Liver (tissue), 9 donors: ENCODE results near the gene PHTF2. TPM values are rescaled to one million over a fixed set of nuclear protein-coding genes. Genes with fewer than 3 reads are reported as not detected.

Experiments
- DNase-seq: peaks from one replicate; pipeline ENCODE4 v3.0.0-alpha.2; 2017; ENCODE audit warnings: low spot score
- H3K27ac ChIP-seq, 2 donors: one replicate each; pipeline ENCODE4 v1.7.0; 2013; ENCODE audit warnings: inconsistent platforms in 2 of 2, low read length in 2 of 2, control low read depth in 1 of 2, low read depth in 1 of 2, mild to moderate bottlenecking in 1 of 2
- H3K27me3 ChIP-seq, 4 donors: one replicate each; pipeline versions ENCODE4 v1.6.1 to v1.7.0; 2013; ENCODE audit warnings: low read length in 3 of 4, inconsistent platforms in 1 of 4, mild to moderate bottlenecking in 1 of 4, moderate library complexity in 1 of 4; ENCODE audit not compliant: control insufficient read depth in 4 of 4, insufficient read depth in 4 of 4
- H3K36me3 ChIP-seq, 4 donors: one replicate each; pipeline versions ENCODE4 v1.6.1 to v1.7.0; 2013; ENCODE audit warnings: low read length in 3 of 4, mild to moderate bottlenecking in 3 of 4, low read depth in 1 of 4, moderate library complexity in 1 of 4; ENCODE audit not compliant: control insufficient read depth in 4 of 4, insufficient read depth in 3 of 4
- H3K4me1 ChIP-seq, 4 donors: one replicate each; pipeline versions ENCODE4 v1.6.1 to v1.7.0; 2013; ENCODE audit warnings: low read length in 3 of 4, mild to moderate bottlenecking in 3 of 4, moderate library complexity in 1 of 4; ENCODE audit not compliant: control insufficient read depth in 4 of 4, insufficient read depth in 4 of 4
- H3K4me3 ChIP-seq, 3 donors: one replicate each; pipeline versions ENCODE4 v1.6.1 to v1.7.0; 2013; ENCODE audit warnings: low read length in 3 of 3, control low read depth in 1 of 3, low read depth in 1 of 3, mild to moderate bottlenecking in 1 of 3
- H3K9ac ChIP-seq, 2 donors: one replicate each; pipeline ENCODE4 v1.7.0; 2013; ENCODE audit warnings: low read length in 2 of 2, mild to moderate bottlenecking in 2 of 2, moderate library complexity in 2 of 2, control low read depth in 1 of 2, low read depth in 1 of 2
- H3K9me3 ChIP-seq, 4 donors: one replicate each; pipeline versions ENCODE4 v1.6.1 to v1.7.0; 2013; ENCODE audit warnings: low read length in 3 of 4; ENCODE audit not compliant: control insufficient read depth in 4 of 4
- EGR1 ChIP-seq, 2 donors: IDR thresholded peaks; 2 replicates each; pipeline ENCODE4 v1.6.1; 2016 to 2018; ENCODE audit warnings: antibody characterized with exemption in 2 of 2, low read depth in 2 of 2
- FOXA1 ChIP-seq: IDR thresholded peaks from 2 replicates; pipeline ENCODE4 v1.6.1; 2016; ENCODE audit warnings: antibody characterized with exemption
- FOXA2 ChIP-seq: IDR thresholded peaks from 2 replicates; pipeline ENCODE4 v1.6.1; 2016; ENCODE audit warnings: antibody characterized with exemption
- GABPA ChIP-seq, 2 donors: IDR thresholded peaks in 1 of 2; conservative IDR thresholded peaks in 1 of 2; 2 replicates each; pipeline ENCODE4 v1.6.1; 2016; ENCODE audit warnings: antibody characterized with exemption in 2 of 2, mild to moderate bottlenecking in 1 of 2, moderate library complexity in 1 of 2
- HNF4A ChIP-seq, 2 donors: conservative IDR thresholded peaks; 2 replicates each; pipeline ENCODE4 v1.6.1; 2016; ENCODE audit warnings: antibody characterized with exemption in 2 of 2, mild to moderate bottlenecking in 2 of 2
- JUND ChIP-seq, 2 donors: IDR thresholded peaks; 2 replicates each; pipeline ENCODE4 v1.6.1; 2016; ENCODE audit warnings: antibody characterized with exemption in 2 of 2
- NR2F2 ChIP-seq: IDR thresholded peaks from 2 replicates; pipeline ENCODE4 v1.6.1; 2016; ENCODE audit warnings: antibody characterized with exemption
- RAD21 ChIP-seq, 2 donors: IDR thresholded peaks; 2 replicates each; pipeline ENCODE4 v1.6.1; 2016; ENCODE audit warnings: antibody characterized with exemption in 2 of 2, mild to moderate bottlenecking in 2 of 2
- RXRA ChIP-seq, 2 donors: IDR thresholded peaks; 2 replicates each; pipeline ENCODE4 v1.6.1; 2017 to 2018; ENCODE audit warnings: antibody characterized with exemption in 2 of 2, mild to moderate bottlenecking in 1 of 2
- SP1 ChIP-seq: IDR thresholded peaks from 2 replicates; pipeline ENCODE4 v1.6.1; 2018; ENCODE audit warnings: antibody characterized with exemption, mild to moderate bottlenecking
- TAF1 ChIP-seq: conservative IDR thresholded peaks from 2 replicates; pipeline ENCODE4 v1.6.1; 2016; ENCODE audit warnings: antibody characterized with exemption, mild to moderate bottlenecking
- YY1 ChIP-seq: IDR thresholded peaks from 2 replicates; pipeline ENCODE4 v1.6.1; 2016; ENCODE audit warnings: antibody characterized with exemption, mild to moderate bottlenecking
- WGBS: extraction: QIAGEN DNeasy Blood & Tissue Kit; methylation state at CpG from one replicate; pipeline ENCODE4 v1.1.7; 2013; 5-methylcytosine and 5-hydroxymethylcytosine counted together
- polyA plus RNA-seq, 2 donors: library from polyadenylated mRNA; stranded (reverse) in 1 of 2; unstranded in 1 of 2; fragments of 200-250 nt in 1 of 2; fragments of >200 nt in 1 of 2; fragmentation: Nextera tagmentation in 1 of 2; extraction: Ambion mirVana in 1 of 2; gene quantifications; one replicate each; pipeline versions ENCODE4 v1.2.1 to v1.2.3, GENCODE V29; 2013 to 2015
- total RNA-seq, 2 donors: library from RNA; depleted of rRNA; stranded (reverse); fragments of >200 nt; gene quantifications; one replicate each; pipeline ENCODE4 v1.2.3, GENCODE V29; 2014
- TF ChIP-seq, protein P1 (sequence below): IDR thresholded peaks from 2 replicates; pipeline ENCODE4 v1.6.1; 2016; ENCODE audit warnings: antibody characterized with exemption
- TF ChIP-seq, protein P2 (sequence below): IDR thresholded peaks from 2 replicates; pipeline ENCODE4 v1.6.1; 2016; ENCODE audit warnings: antibody characterized with exemption
- TF ChIP-seq, protein P3 (sequence below): IDR thresholded peaks from 2 replicates; pipeline ENCODE4 v1.6.1; 2016; ENCODE audit warnings: antibody characterized with exemption
- TF ChIP-seq, protein P4 (sequence below): IDR thresholded peaks from 2 replicates; pipeline ENCODE4 v1.6.1; 2016; ENCODE audit warnings: antibody characterized with exemption, mild to moderate bottlenecking
- TF ChIP-seq, protein P5 (sequence below): fragments of 150-350 bp; IDR thresholded peaks from 2 replicates; pipeline ENCODE4 v1.5.1; 2017; ENCODE audit warnings: improper control_type of control experiment, low read depth, low read length; ENCODE audit not compliant: missing input control
- donor health status: healthy.
- donor health status: healthy.
- donor health status: healthy.
- donor health status: healthy.
- donor health status: healthy.

PHTF2 gene
- total and polyA plus RNA-seq, 4 donors: 2.2 to 7.3 (median 4.7) TPM

DNA sequence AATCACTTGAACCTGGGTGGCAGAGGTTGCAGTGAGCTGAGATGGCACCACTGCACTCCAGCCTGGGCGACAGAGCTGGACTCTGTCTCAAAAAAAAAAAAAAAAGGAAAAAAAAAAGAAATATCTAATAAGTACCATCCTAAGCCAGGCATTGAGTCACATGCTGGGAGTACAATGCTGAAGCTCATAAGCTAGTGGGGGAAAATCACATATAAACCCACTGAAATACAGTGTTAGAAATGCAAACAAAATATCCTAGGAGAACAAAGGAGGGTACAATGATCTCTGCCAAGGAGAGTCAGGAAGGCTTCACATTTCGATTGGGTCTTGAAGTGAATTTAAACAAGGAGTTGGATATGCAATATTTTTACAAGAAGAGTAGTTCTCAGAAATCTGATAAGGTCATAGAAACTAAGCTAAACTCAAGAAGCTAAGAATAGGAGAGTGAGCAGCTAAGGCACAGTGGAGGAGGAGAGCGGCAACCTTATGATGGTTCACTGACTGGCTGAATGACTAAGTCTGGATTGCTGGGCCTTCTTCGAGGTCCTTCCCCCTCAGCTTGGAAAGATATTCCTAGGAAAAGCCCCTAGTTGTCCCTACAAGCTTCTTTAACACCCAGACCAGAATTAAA lies 115.5 kb downstream of the PHTF2 start:
- H3K4me1 ChIP-seq: no peaks in the 10 kb centered on the region
- no peaks in the 10 kb centered on the region for H3K36me3 ChIP-seq
- 95% methylated on average over 4 of the region's 4 CpGs for WGBS
- H3K4me3 ChIP-seq: no peak overlapping the region
- H3K27me3 ChIP-seq: no peaks in the 10 kb centered on the region
- no peaks in the 10 kb centered on the region for H3K9me3 ChIP-seq
- no peak overlapping the region for H3K9ac ChIP-seq
- no peak overlapping the region for H3K27ac ChIP-seq
- no peak for DNase-seq
- TF ChIP-seq FOXA1 (no peak), NR2F2 (no peak), RAD21 (IDR thresholded peaks at IDR 0.05) (no peak), HNF4A (conservative IDR thresholded peaks at IDR 0.05) (no peak), GABPA (IDR thresholded peaks at IDR 0.05 in 1 of 2, conservative IDR thresholded peaks at IDR 0.05 in 1 of 2) (no peak), SP1 (no peak), EGR1 (IDR thresholded peaks at IDR 0.05; ENCODE audit: low read depth in 2 of 2) (no peak), JUND (IDR thresholded peaks at IDR 0.05) (no peak), FOXA2 (no peak), YY1 (no peak), RXRA (IDR thresholded peaks at IDR 0.05) (no peak), TAF1 (no peak)
- TF ChIP-seq, protein P1, sequence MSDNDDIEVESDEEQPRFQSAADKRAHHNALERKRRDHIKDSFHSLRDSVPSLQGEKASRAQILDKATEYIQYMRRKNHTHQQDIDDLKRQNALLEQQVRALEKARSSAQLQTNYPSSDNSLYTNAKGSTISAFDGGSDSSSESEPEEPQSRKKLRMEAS: no peak
- TF ChIP-seq, protein P2, sequence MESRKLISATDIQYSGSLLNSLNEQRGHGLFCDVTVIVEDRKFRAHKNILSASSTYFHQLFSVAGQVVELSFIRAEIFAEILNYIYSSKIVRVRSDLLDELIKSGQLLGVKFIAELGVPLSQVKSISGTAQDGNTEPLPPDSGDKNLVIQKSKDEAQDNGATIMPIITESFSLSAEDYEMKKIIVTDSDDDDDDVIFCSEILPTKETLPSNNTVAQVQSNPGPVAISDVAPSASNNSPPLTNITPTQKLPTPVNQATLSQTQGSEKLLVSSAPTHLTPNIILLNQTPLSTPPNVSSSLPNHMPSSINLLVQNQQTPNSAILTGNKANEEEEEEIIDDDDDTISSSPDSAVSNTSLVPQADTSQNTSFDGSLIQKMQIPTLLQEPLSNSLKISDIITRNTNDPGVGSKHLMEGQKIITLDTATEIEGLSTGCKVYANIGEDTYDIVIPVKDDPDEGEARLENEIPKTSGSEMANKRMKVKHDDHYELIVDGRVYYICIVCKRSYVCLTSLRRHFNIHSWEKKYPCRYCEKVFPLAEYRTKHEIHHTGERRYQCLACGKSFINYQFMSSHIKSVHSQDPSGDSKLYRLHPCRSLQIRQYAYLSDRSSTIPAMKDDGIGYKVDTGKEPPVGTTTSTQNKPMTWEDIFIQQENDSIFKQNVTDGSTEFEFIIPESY: no peak
- TF ChIP-seq, protein P3, sequence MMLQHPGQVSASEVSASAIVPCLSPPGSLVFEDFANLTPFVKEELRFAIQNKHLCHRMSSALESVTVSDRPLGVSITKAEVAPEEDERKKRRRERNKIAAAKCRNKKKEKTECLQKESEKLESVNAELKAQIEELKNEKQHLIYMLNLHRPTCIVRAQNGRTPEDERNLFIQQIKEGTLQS: no peak
- TF ChIP-seq, protein P4, sequence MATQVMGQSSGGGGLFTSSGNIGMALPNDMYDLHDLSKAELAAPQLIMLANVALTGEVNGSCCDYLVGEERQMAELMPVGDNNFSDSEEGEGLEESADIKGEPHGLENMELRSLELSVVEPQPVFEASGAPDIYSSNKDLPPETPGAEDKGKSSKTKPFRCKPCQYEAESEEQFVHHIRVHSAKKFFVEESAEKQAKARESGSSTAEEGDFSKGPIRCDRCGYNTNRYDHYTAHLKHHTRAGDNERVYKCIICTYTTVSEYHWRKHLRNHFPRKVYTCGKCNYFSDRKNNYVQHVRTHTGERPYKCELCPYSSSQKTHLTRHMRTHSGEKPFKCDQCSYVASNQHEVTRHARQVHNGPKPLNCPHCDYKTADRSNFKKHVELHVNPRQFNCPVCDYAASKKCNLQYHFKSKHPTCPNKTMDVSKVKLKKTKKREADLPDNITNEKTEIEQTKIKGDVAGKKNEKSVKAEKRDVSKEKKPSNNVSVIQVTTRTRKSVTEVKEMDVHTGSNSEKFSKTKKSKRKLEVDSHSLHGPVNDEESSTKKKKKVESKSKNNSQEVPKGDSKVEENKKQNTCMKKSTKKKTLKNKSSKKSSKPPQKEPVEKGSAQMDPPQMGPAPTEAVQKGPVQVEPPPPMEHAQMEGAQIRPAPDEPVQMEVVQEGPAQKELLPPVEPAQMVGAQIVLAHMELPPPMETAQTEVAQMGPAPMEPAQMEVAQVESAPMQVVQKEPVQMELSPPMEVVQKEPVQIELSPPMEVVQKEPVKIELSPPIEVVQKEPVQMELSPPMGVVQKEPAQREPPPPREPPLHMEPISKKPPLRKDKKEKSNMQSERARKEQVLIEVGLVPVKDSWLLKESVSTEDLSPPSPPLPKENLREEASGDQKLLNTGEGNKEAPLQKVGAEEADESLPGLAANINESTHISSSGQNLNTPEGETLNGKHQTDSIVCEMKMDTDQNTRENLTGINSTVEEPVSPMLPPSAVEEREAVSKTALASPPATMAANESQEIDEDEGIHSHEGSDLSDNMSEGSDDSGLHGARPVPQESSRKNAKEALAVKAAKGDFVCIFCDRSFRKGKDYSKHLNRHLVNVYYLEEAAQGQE: no peak

DNA sequence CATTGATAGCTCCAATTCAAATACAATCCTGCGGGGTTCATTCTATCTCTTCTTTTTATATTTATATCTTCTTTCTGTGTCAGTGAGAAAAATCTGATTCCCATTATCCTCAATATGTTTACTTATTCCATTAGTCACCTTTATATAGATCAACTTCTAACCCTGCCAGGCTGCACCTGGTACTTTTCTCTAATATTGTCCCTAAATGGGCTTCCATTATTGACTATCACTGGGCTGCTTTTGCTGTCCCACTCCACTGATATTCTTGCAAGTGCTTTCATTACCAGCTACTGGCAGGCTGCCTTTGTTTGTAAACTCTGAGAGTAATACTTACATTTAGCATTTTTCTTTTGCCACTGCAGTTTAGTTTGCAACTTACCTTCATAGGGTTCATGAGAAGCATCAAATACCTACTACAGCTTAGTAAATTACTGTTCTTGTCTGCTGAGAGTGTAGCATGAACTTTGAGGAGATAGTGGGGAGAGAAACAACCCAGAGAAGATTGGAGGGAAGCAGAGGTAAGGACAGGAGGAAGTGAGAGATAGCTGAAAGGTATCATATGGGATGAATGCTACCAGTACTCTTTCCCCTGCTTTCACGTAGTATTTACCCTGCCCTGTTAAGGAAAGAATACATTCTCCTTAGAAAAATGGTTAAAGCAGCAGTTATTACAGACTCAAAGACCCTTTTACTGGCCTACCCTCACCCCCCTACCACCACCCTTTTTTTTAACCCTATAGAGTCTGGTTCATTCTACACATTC lies 119.1 kb downstream of the PHTF2 start:
- no peak overlapping the region for H3K4me3 ChIP-seq
- no peaks in the 10 kb centered on the region for H3K9me3 ChIP-seq
- no peaks in the 10 kb centered on the region for H3K4me1 ChIP-seq
- H3K9ac ChIP-seq: no peak overlapping the region
- DNase-seq: no peak
- no peaks in the 10 kb centered on the region for H3K27me3 ChIP-seq
- H3K36me3 ChIP-seq: peaks cover 0 to 2% (median 0%) of the 10 kb centered on the region in 4 donors
- WGBS: 97% methylated on average over 2 of the region's 2 CpGs
- no peak overlapping the region for H3K27ac ChIP-seq
- no peak for TF ChIP-seq GABPA (IDR thresholded peaks at IDR 0.05 in 1 of 2, conservative IDR thresholded peaks at IDR 0.05 in 1 of 2)
- TF ChIP-seq NR2F2: no peak
- TF ChIP-seq TAF1: no peak
- TF ChIP-seq, protein P3: no peak
- TF ChIP-seq YY1: no peak
- no peak for TF ChIP-seq JUND (IDR thresholded peaks at IDR 0.05)
- no peak for TF ChIP-seq FOXA1
- TF ChIP-seq, protein P4: no peak
- TF ChIP-seq HNF4A (conservative IDR thresholded peaks at IDR 0.05): no peak
- TF ChIP-seq RXRA (IDR thresholded peaks at IDR 0.05): no peak
- TF ChIP-seq, protein P5, sequence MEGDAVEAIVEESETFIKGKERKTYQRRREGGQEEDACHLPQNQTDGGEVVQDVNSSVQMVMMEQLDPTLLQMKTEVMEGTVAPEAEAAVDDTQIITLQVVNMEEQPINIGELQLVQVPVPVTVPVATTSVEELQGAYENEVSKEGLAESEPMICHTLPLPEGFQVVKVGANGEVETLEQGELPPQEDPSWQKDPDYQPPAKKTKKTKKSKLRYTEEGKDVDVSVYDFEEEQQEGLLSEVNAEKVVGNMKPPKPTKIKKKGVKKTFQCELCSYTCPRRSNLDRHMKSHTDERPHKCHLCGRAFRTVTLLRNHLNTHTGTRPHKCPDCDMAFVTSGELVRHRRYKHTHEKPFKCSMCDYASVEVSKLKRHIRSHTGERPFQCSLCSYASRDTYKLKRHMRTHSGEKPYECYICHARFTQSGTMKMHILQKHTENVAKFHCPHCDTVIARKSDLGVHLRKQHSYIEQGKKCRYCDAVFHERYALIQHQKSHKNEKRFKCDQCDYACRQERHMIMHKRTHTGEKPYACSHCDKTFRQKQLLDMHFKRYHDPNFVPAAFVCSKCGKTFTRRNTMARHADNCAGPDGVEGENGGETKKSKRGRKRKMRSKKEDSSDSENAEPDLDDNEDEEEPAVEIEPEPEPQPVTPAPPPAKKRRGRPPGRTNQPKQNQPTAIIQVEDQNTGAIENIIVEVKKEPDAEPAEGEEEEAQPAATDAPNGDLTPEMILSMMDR: no peak
